Measurements from ENCODE around the gene HVCN1. TPM values are rescaled to one million over a fixed set of nuclear protein-coding genes. Genes with fewer than 3 reads are reported as not detected.

HVCN1 gene
- total and polyA plus RNA-seq, 2 of the 8 experiments (the other 6 are each of a cell fraction or from before 2014, with no cell fraction given), result 5.8 to 11.2 TPM

DNA sequence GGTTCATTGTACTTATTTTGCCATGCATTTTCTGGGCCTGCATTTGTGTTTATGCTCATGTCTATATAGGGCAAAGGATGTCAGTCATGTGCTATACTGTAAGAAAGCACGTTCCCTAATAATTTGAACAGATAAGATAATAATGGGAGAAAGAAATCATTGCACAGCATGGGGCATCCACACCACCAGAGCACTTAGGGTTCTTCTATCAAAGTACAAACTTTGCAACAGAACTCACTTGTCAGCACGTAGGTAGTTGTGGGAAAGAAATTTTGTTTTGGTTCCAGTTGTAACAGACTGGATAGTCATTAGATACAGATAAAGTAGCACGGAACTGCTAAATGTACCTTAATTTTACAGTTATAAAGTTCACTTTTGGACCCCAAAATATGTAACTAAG lies 43.7 kb upstream of the HVCN1 start:
- Histone ChIP-seq H3K27ac (ENCODE audit: low read depth, low read length) (no peak overlapping the region), H2BK20ac (ENCODE audit: low read length) (no peak overlapping the region)
- no peak for FAIRE-seq

More for the DNA sequence above, 43.7 kb upstream of the HVCN1 start:
- Histone ChIP-seq H3K4me1 (replicated peaks in 1 of 4; ENCODE audit: control insufficient read depth in 3 of 4, insufficient read depth in 4 of 4, low read length in 3 of 4) (peaks cover 0 to 5% (median 5%) of the 10 kb centered on the region in 4 experiments; a peak in 4 of 7 replicates), H3K23me2 (ENCODE audit: low read depth, low read length) (no peaks in the 10 kb centered on the region), H3K9me3 (ENCODE audit: insufficient read depth in 2 of 2, low read depth in 1 of 2, low read length in 1 of 2) (no peaks in the 10 kb centered on the region), H3K4ac (replicated peaks; ENCODE audit: insufficient read length, low read depth, low read length) (no peak overlapping the region), H2BK5ac (ENCODE audit: low read depth, low read length) (no peak overlapping the region), H3K9ac (replicated peaks in 1 of 4; ENCODE audit: extremely low read depth in 1 of 4, low read depth in 3 of 4, low read length in 3 of 4) (no peak overlapping the region), H4K20me1 (replicated peaks in 1 of 2; ENCODE audit: control insufficient read depth in 1 of 2, insufficient read depth in 2 of 2, low read length in 2 of 2) (peaks cover 39 to 50% of the 10 kb centered on the region in 2 experiments), H3K23ac (ENCODE audit: insufficient read length) (no peak overlapping the region), H2AK5ac (ENCODE audit: low read depth, low read length) (no peak overlapping the region), H2BK120ac (replicated peaks; ENCODE audit: low read depth, low read length) (no peak overlapping the region), H4K5ac (ENCODE audit: insufficient read length, low read depth, low read length) (no peak overlapping the region), H3K27me3 (replicated peaks in 1 of 4; ENCODE audit: control insufficient read depth in 3 of 4, extremely low read depth in 1 of 4, insufficient read depth in 3 of 4, low read length in 3 of 4) (no peaks in the 10 kb centered on the region), H3K14ac (ENCODE audit: insufficient read length) (no peak overlapping the region), H3K56ac (replicated peaks; ENCODE audit: insufficient read length, low read depth, low read length) (no peak overlapping the region), H3K36me3 (ENCODE audit: control insufficient read depth in 2 of 4, insufficient read depth in 4 of 4, low read length in 3 of 4) (peaks cover 10 to 68% (median 34%) of the 10 kb centered on the region in 4 experiments), H4K91ac (replicated peaks; ENCODE audit: insufficient read length, low read length) (no peak overlapping the region), H3K18ac (ENCODE audit: extremely low read depth, low read length) (no peak overlapping the region), H3K79me1 (ENCODE audit: low read depth, low read length) (peaks cover 7% of the 10 kb centered on the region; the same call in 1 of the 2 replicates), H2AFZ (ENCODE audit: low read length) (no peak overlapping the region), H4K8ac (ENCODE audit: extremely low read depth, insufficient read depth, low read length) (no peak overlapping the region), H3K4me2 (ENCODE audit: insufficient read depth in 1 of 2, low read depth in 2 of 2, low read length in 2 of 2) (no peak overlapping the region), H3K79me2 (ENCODE audit: control insufficient read depth in 1 of 2, insufficient read depth in 2 of 2, low read length in 2 of 2) (peaks cover 39 to 98% of the 10 kb centered on the region in 2 experiments), H2BK12ac (ENCODE audit: low read depth, low read length) (no peak overlapping the region), H2BK15ac (ENCODE audit: low read length) (no peak overlapping the region), H3K4me3 (ENCODE audit: extremely low read depth in 1 of 4, insufficient read depth in 2 of 4, low read depth in 3 of 4, low read length in 4 of 4) (no peak overlapping the region)
- POLR2A ChIA-PET (ENCODE audit: partially characterized antibody), result interaction anchor here (1.8 to 2.6 kb wide), 2 partner anchors 9 to 10 kb away, joined by 6 to 12 read pairs; partner anchors contain the start of gene PPP1CC
- DNase-seq (ENCODE audit: low read depth in 1 of 2, low spot score in 2 of 2), result no peak
- 90% methylated on average over 3 of the region's 3 CpGs; no CpG with 5 or more reads in 1 of the 2 experiments for WGBS, 2 experiments (ENCODE audit: extremely low coverage in 1 of 2, insufficient coverage in 1 of 2, insufficient read length in 1 of 2, insufficient replicate concordance in 2 of 2, low coverage in 1 of 2, low lambda C conversion rate in 2 of 2, missing lambda C conversion rate in 1 of 2)
- CTCF ChIA-PET (ENCODE audit: partially characterized antibody), result interaction anchor here (0.9 to 1.8 kb wide), 3 partner anchors 14 to 94 kb away, joined by 3 to 7 read pairs (median 5); no protein-coding TSS in a partner anchor
- TF ChIP-seq BCL11A (IDR thresholded peaks at IDR 0.05; ENCODE audit: low read depth in 2 of 2, low read length in 2 of 2), result no peak
- TF ChIP-seq CHD2 (IDR thresholded peaks at IDR 0.05; ENCODE audit: low read length), result no peak
- TF ChIP-seq PHF8 (conservative IDR thresholded peaks at IDR 0.05; ENCODE audit: low read depth, low read length), result no peak

All from H1 (cell line).